ACHN (cell line): ENCODE data around the gene GDPD1.
A peak's percentile ranks its signal among the peaks of the same experiment; 100 is the strongest.
"Not testable (repeated sequence)": the region's sequence is repeated elsewhere in the genome, so short reads cannot be mapped to it uniquely, and the experiment has no call there.

Experiments
- DNase-seq: peaks from one replicate; pipeline ENCODE4 v3.0.0-alpha.2; 2015
- in situ Hi-C: cut with HindIII; loops from 2 replicates; pipeline ENCODE4 v1.10.0; 2017; ENCODE audit warnings: low sequenced_read_pairs, low pct_ligation_motif_present, low pct_unique_long_range_greater_than_20kb

Gene GDPD1

GRCh38 chr17:59220328-59221158 is at the start of gene GDPD1:
TSS of gene GDPD1 (plus strand) at chr17:59220511. CDS start at chr17:59220610, 99 bp downstream.
- in situ Hi-C loops: no loop called here

GRCh38 chr17:59172436-59173004 is 47.8 kb upstream of the GDPD1 start:
- in situ Hi-C loops: no loop called here
- DNase-seq: no peak

More at GRCh38 chr17:59220328-59221158, at the start of gene GDPD1:
- peak; percentile 96 for DNase-seq

- no peak for DNase-seq
- in situ Hi-C loops: no loop called here
Measured at GRCh38 chr17:59174671-59175070, 45.6 kb upstream of the GDPD1 start.

- in situ Hi-C loops: no loop called here
- no peak for DNase-seq
Measured at GRCh38 chr17:59175076-59175475, 45.2 kb upstream of the GDPD1 start.

- no peak for DNase-seq
- in situ Hi-C loops: no loop called here
Measured at GRCh38 chr17:59178266-59178985, 41.9 kb upstream of the GDPD1 start.

GRCh38 chr17:59179601-59180000 is 40.7 kb upstream of the GDPD1 start:
- in situ Hi-C loops, DNase-seq: not testable (repeated sequence)

- DNase-seq: no peak
- in situ Hi-C loops: no loop called here
Measured at GRCh38 chr17:59180626-59181025, 39.7 kb upstream of the GDPD1 start.

- DNase-seq: no peak
- in situ Hi-C loops: no loop called here
Measured at GRCh38 chr17:59181481-59181880, 38.8 kb upstream of the GDPD1 start.

GRCh38 chr17:59185997-59186396 is 34.3 kb upstream of the GDPD1 start:
- in situ Hi-C loops: no loop called here
- no peak for DNase-seq

GRCh38 chr17:59186850-59187249 is 33.5 kb upstream of the GDPD1 start:
- in situ Hi-C loops: no loop called here
- DNase-seq: no peak

- DNase-seq: no peak
- in situ Hi-C loops: no loop called here
Measured at GRCh38 chr17:59190806-59191205, 29.5 kb upstream of the GDPD1 start.

- in situ Hi-C loops: no loop called here
Measured at GRCh38 chr17:59193336-59193862, 26.9 kb upstream of the GDPD1 start.

GRCh38 chr17:59199398-59199797 is 20.9 kb upstream of the GDPD1 start:
- in situ Hi-C loops: no loop called here
- no peak for DNase-seq

More at GRCh38 chr17:59193336-59193862, 26.9 kb upstream of the GDPD1 start:
- DNase-seq: no peak

GRCh38 chr17:59202320-59202719 is 18.0 kb upstream of the GDPD1 start:
- in situ Hi-C loops: no loop called here

GRCh38 chr17:59219370-59219769 is 941 bp upstream of the GDPD1 start:
- DNase-seq: no peak
- in situ Hi-C loops: no loop called here

More at GRCh38 chr17:59202320-59202719, 18.0 kb upstream of the GDPD1 start:
- no peak for DNase-seq

GRCh38 chr17:59219992-59220327 is 351 bp upstream of the GDPD1 start:
- DNase-seq: no peak
- in situ Hi-C loops: no loop called here

GRCh38 chr17:59221159-59221847 is 992 bp downstream of the GDPD1 start:
- no peak for DNase-seq
- in situ Hi-C loops: no loop called here

- no peak for DNase-seq
- in situ Hi-C loops: no loop called here
Measured at GRCh38 chr17:59223813-59224212, 3.5 kb downstream of the GDPD1 start.

GRCh38 chr17:59228588-59228987 is 8.3 kb downstream of the GDPD1 start:
- in situ Hi-C loops, DNase-seq: not testable (repeated sequence)
